Measurements from ENCODE around the gene RRP9. TPM values are rescaled to one million over a fixed set of nuclear protein-coding genes. Genes with fewer than 3 reads are reported as not detected.

The RRP9 gene
- total and polyA plus RNA-seq, 2 donors (not counting 1 experiment from before 2014, with no cell fraction given), result 10.6 to 19.7 TPM

- no peaks in the 10 kb centered on the region for H3K36me3 ChIP-seq (ENCODE audit: control insufficient read depth, insufficient read depth, low read length)
- no peak for DNase-seq (ENCODE audit: low read depth in 2 of 2)
- H3K27ac ChIP-seq (ENCODE audit: insufficient read depth, low read length), result no peak overlapping the region
- no peak overlapping the region for H3K4me2 ChIP-seq (ENCODE audit: extremely low read depth, insufficient read depth, low read length)
- no peaks in the 10 kb centered on the region for H3K4me1 ChIP-seq (ENCODE audit: control insufficient read depth, extremely low read depth, insufficient read depth, low read length)
- no peak overlapping the region for H2AFZ ChIP-seq (ENCODE audit: low read length)
- no peak for TF ChIP-seq CTCF (conservative IDR thresholded peaks at IDR 0.05 in 1 of 2, IDR thresholded peaks at IDR 0.05 in 1 of 2; ENCODE audit: low read depth in 1 of 2, low read length in 2 of 2)
- no peaks in the 10 kb centered on the region for H4K20me1 ChIP-seq (ENCODE audit: control insufficient read depth, extremely low read depth, insufficient read depth, low read length)
- no peak overlapping the region for H3K4me3 ChIP-seq (replicated peaks in 1 of 4; ENCODE audit: control extremely low read depth in 1 of 4, insufficient read depth in 1 of 4, low read depth in 3 of 4, low read length in 4 of 4)
- H3K9me3 ChIP-seq (ENCODE audit: control insufficient read depth, insufficient read depth, low read depth, low read length), result no peaks in the 10 kb centered on the region
- H3K79me2 ChIP-seq (ENCODE audit: control insufficient read depth, insufficient read depth, low read length), result no peaks in the 10 kb centered on the region
- no peaks in the 10 kb centered on the region for H3K27me3 ChIP-seq (ENCODE audit: control insufficient read depth, insufficient read depth, low read length)
- no peak overlapping the region for H3K9ac ChIP-seq (ENCODE audit: insufficient read depth, low read length)
These were observed 54.1 kb downstream of the RRP9 start for GRCh38 chr3:51887620-51888019.

- Histone ChIP-seq H3K4me3 (replicated peaks in 1 of 4; ENCODE audit: control extremely low read depth in 1 of 4, insufficient read depth in 1 of 4, low read depth in 3 of 4, low read length in 4 of 4) (no peak overlapping the region), H2AFZ (ENCODE audit: low read length) (no peak overlapping the region), H3K4me1 (ENCODE audit: control insufficient read depth, extremely low read depth, insufficient read depth, low read length) (no peaks in the 10 kb centered on the region), H3K4me2 (ENCODE audit: extremely low read depth, insufficient read depth, low read length) (no peak overlapping the region), H3K79me2 (ENCODE audit: control insufficient read depth, insufficient read depth, low read length) (no peaks in the 10 kb centered on the region), H3K27ac (ENCODE audit: insufficient read depth, low read length) (no peak overlapping the region), H3K27me3 (ENCODE audit: control insufficient read depth, insufficient read depth, low read length) (no peaks in the 10 kb centered on the region), H3K9me3 (ENCODE audit: control insufficient read depth, insufficient read depth, low read depth, low read length) (no peaks in the 10 kb centered on the region), H3K9ac (ENCODE audit: insufficient read depth, low read length) (no peak overlapping the region), H3K36me3 (ENCODE audit: control insufficient read depth, insufficient read depth, low read length) (no peaks in the 10 kb centered on the region), H4K20me1 (ENCODE audit: control insufficient read depth, extremely low read depth, insufficient read depth, low read length) (no peaks in the 10 kb centered on the region)
- no peak for DNase-seq (ENCODE audit: low read depth in 2 of 2)
- no peak for TF ChIP-seq EZH2 (IDR thresholded peaks at IDR 0.05; ENCODE audit: low read length, missing control alignments)
- TF ChIP-seq CTCF (conservative IDR thresholded peaks at IDR 0.05 in 1 of 2, IDR thresholded peaks at IDR 0.05 in 1 of 2; ENCODE audit: low read depth in 1 of 2, low read length in 2 of 2), result no peak
These were observed 55.3 kb downstream of the RRP9 start for GRCh38 chr3:51886447-51886846.

Other genes starting within 250 kb of the RRP9 start
- gene GRM2, start 234.8 kb downstream of the RRP9 start, total RNA-seq, result under 0.01 TPM in 2 replicates
- gene GRM2, start 234.8 kb downstream of the RRP9 start, polyA plus RNA-seq, result 0.02 and 0.06 TPM in 2 replicates
- not detected in 2 replicates for gene IQCF6, start 162.7 kb downstream of the RRP9 start, total RNA-seq
- not detected in 2 replicates for gene IQCF6, start 162.7 kb downstream of the RRP9 start, polyA plus RNA-seq
- gene IQCF2, start 80.3 kb downstream of the RRP9 start, total RNA-seq, result not detected in 2 replicates
- not detected in 2 replicates for gene IQCF2, start 80.3 kb downstream of the RRP9 start, polyA plus RNA-seq
- not detected in 2 replicates for gene IQCF5, start 66.3 kb downstream of the RRP9 start, total RNA-seq
- not detected in 2 replicates for gene IQCF5, start 66.3 kb downstream of the RRP9 start, polyA plus RNA-seq
- not detected in 2 replicates for gene IQCF1, start 38.6 kb downstream of the RRP9 start, total RNA-seq
- not detected in 2 replicates for gene IQCF1, start 38.6 kb downstream of the RRP9 start, polyA plus RNA-seq
- gene PARP3, start 459 bp upstream of the RRP9 start, total RNA-seq, result 19.3 and 44.1 TPM in 2 replicates
- 13.3 and 22.8 TPM in 2 replicates for gene PARP3, start 459 bp upstream of the RRP9 start, polyA plus RNA-seq
- gene GPR62, start 13.5 kb upstream of the RRP9 start, total RNA-seq, result under 0.01 TPM in 2 replicates
- gene GPR62, start 13.5 kb upstream of the RRP9 start, polyA plus RNA-seq, result 0.02 TPM in 1 of 2 replicates, not detected in the other
- 23.4 and 46.2 TPM in 2 replicates for gene PCBP4, start 25.6 kb upstream of the RRP9 start, total RNA-seq
- gene PCBP4, start 25.6 kb upstream of the RRP9 start, polyA plus RNA-seq, result 40.2 and 47.1 TPM in 2 replicates
- gene ABHD14B, start 32.1 kb upstream of the RRP9 start, total RNA-seq, result 21.1 and 27.4 TPM in 2 replicates
- gene ABHD14B, start 32.1 kb upstream of the RRP9 start, polyA plus RNA-seq, result 38.2 and 46.3 TPM in 2 replicates
- 5.1 and 9.0 TPM in 2 replicates for gene ABHD14A, start 33.2 kb upstream of the RRP9 start, total RNA-seq
- gene ABHD14A, start 33.2 kb upstream of the RRP9 start, polyA plus RNA-seq, result 7.8 and 10.2 TPM in 2 replicates
- gene ACY1, start 41.6 kb upstream of the RRP9 start, total RNA-seq, result 36.0 and 40.3 TPM in 2 replicates
- gene ACY1, start 41.6 kb upstream of the RRP9 start, polyA plus RNA-seq, result 21.4 and 26.9 TPM in 2 replicates
- gene RPL29, start 54.0 kb upstream of the RRP9 start, total RNA-seq, result 1,076 and 1,351 TPM in 2 replicates
- gene RPL29, start 54.0 kb upstream of the RRP9 start, polyA plus RNA-seq, result 1,512 and 1,580 TPM in 2 replicates
- gene DUSP7, start 114.7 kb upstream of the RRP9 start, total RNA-seq, result 5.4 and 5.6 TPM in 2 replicates
- gene DUSP7, start 114.7 kb upstream of the RRP9 start, polyA plus RNA-seq, result 23.7 and 26.5 TPM in 2 replicates
- gene POC1A, start 212.5 kb upstream of the RRP9 start, total RNA-seq, result 3.1 and 17.7 TPM in 2 replicates
- 3.8 and 13.1 TPM in 2 replicates for gene POC1A, start 212.5 kb upstream of the RRP9 start, polyA plus RNA-seq

All from fibroblast of lung (primary cell).